Endothelial cell of umbilical vein (primary cell): ENCODE measurements around the gene TRAPPC2. TPM values are rescaled to one million over a fixed set of nuclear protein-coding genes. Genes with fewer than 3 reads are reported as not detected.
A peak's percentile ranks its signal among the peaks of the same experiment; 100 is the strongest.

Experiments used
- BruUV-seq: library from RNA; stranded (reverse); fragments of 400-500 nt; replicated peaks from 2 replicates; lab custom pipeline; 2021; lab: Mats Ljungman, UMichigan
- CTCF ChIA-PET: fragments of 300-600, 350-600 bp; sonication (Branson Sonifier 250); formaldehyde crosslinking; loops from one replicate; lab custom pipeline; 2021; ENCODE audit warnings: antibody characterized with exemption, inconsistent platforms; lab: Charles Lee
- POLR2A ChIA-PET: fragments of 300-600, 350-600 bp; sonication (Branson Sonifier 250); formaldehyde crosslinking; loops from one replicate; lab custom pipeline; 2021; ENCODE audit warnings: antibody characterized with exemption, inconsistent platforms; lab: Charles Lee
- DNase-seq: peaks from one replicate; pipeline ENCODE4 v3.0.0-alpha.2; 2011; ENCODE audit warnings: low read depth, low spot score
- FAIRE-seq: peaks from 2 replicates; lab custom pipeline; 2011; peaks lifted over from hg19 to GRCh38; lab: Jason Lieb, UNC
- H2AFZ ChIP-seq: 2 replicates; pipeline ENCODE4 v1.6.0; 2012; ENCODE audit warnings: low read depth, low read length, control low read depth, inconsistent platforms
- H3K27ac ChIP-seq: 2 replicates; pipeline ENCODE4 v1.5.1; 2011; ENCODE audit warnings: low read depth, mild to moderate bottlenecking, control low read depth, low read length, moderate library complexity; ENCODE audit not compliant: insufficient read depth
- H3K27me3 ChIP-seq, 2 experiments: 2 replicates each; pipeline versions ENCODE4 v1.6.0 to v1.6.1; 2011; ENCODE audit warnings: low read length in 2 of 2, mixed read lengths in 1 of 2; ENCODE audit not compliant: control insufficient read depth in 2 of 2, insufficient read depth in 2 of 2
- H3K36me3 ChIP-seq, 2 experiments: 2 replicates in 1 of 2; 3 replicates in 1 of 2; pipeline ENCODE4 v1.5.1; 2011; ENCODE audit warnings: low read length in 2 of 2, mild to moderate bottlenecking in 1 of 2, moderate library complexity in 1 of 2; ENCODE audit not compliant: control insufficient read depth in 2 of 2, insufficient read depth in 2 of 2; ENCODE audit errors: extremely low read depth in 1 of 2
- H3K4me1 ChIP-seq: 3 replicates; pipeline ENCODE4 v1.5.1; 2011; ENCODE audit warnings: mild to moderate bottlenecking, low read length; ENCODE audit not compliant: control insufficient read depth, insufficient read depth; ENCODE audit errors: extremely low read depth
- H3K4me2 ChIP-seq: 2 replicates; pipeline ENCODE4 v1.6.1; 2011; ENCODE audit warnings: low read length, control low read depth, mixed read lengths; ENCODE audit not compliant: insufficient read depth
- H3K4me3 ChIP-seq, 3 experiments: fragments of 200-600 bp in 1 of 3; sonication (generic), shearing (Covaris generic) in 1 of 3; replicated peaks in 1 of 3; 2 replicates each; pipeline ENCODE4 v1.5.1; 2011 to 2016; ENCODE audit warnings: control low read depth in 3 of 3, low read length in 3 of 3, mild to moderate bottlenecking in 2 of 3, inconsistent platforms in 1 of 3, low read depth in 1 of 3, moderate library complexity in 1 of 3; ENCODE audit not compliant: insufficient read depth in 1 of 3
- H3K79me2 ChIP-seq: 2 replicates; pipeline ENCODE4 v1.6.0; 2012; ENCODE audit warnings: low read length, inconsistent platforms; ENCODE audit not compliant: control insufficient read depth, insufficient read depth
- H3K9ac ChIP-seq: replicated peaks from 2 replicates; pipeline ENCODE3; 2011; ENCODE audit warnings: low read length, control low read depth; ENCODE audit not compliant: insufficient read depth; ENCODE audit errors: extremely low read depth
- H3K9me1 ChIP-seq: replicated peaks from 3 replicates; pipeline ENCODE4 v1.6.0; 2011; ENCODE audit warnings: mild to moderate bottlenecking, low read length; ENCODE audit not compliant: control insufficient read depth, insufficient read depth; ENCODE audit errors: extremely low read depth
- H3K9me3 ChIP-seq: replicated peaks from 2 replicates; pipeline ENCODE4 v1.5.1; 2012; ENCODE audit warnings: low read length, inconsistent platforms; ENCODE audit not compliant: control insufficient read depth, insufficient read depth
- H4K20me1 ChIP-seq: replicated peaks from 2 replicates; pipeline ENCODE3; 2011; ENCODE audit warnings: mild to moderate bottlenecking, low read length; ENCODE audit not compliant: control insufficient read depth, insufficient read depth; ENCODE audit errors: extremely low read depth
- FOS ChIP-seq: IDR thresholded peaks from 2 replicates; pipeline ENCODE4 v1.6.1; 2011; ENCODE audit warnings: mild to moderate bottlenecking, low read length, moderate library complexity, borderline replicate concordance; ENCODE audit not compliant: insufficient read depth
- JUN ChIP-seq: IDR thresholded peaks from 2 replicates; pipeline ENCODE4 v1.6.1; 2011; ENCODE audit warnings: borderline replicate concordance, low read depth; ENCODE audit not compliant: insufficient read length, insufficient read depth
- POLR2A ChIP-seq: IDR thresholded peaks from 2 replicates; pipeline ENCODE4 v1.6.1; 2012; ENCODE audit warnings: low read depth, mild to moderate bottlenecking, control low read depth, low read length
- POLR2AphosphoS5 ChIP-seq: IDR thresholded peaks from 2 replicates; pipeline ENCODE4 v1.6.1; 2012; ENCODE audit warnings: low read depth, mild to moderate bottlenecking, control low read depth, low read length, moderate library complexity; ENCODE audit not compliant: insufficient read depth
- dilution Hi-C: fragments of 300-500 bp; cut with MboI; formaldehyde crosslinking; loops from one replicate; pipeline ENCODE4 v1.15.0; 2019; ENCODE audit warnings: low sequenced_read_pairs; ENCODE audit not compliant: extremely low pct_ligation_motif_present
- intact Hi-C: fragments of 100-400 bp; cut with micrococcal nuclease; formaldehyde crosslinking; loops from one replicate; pipeline ENCODE4 v1.10.0; 2022
- polyA plus RNA-seq, 4 experiments: library from polyadenylated mRNA; depleted of rRNA in 3 of 4; stranded (reverse) in 3 of 4; unstranded in 1 of 4; fragments of >200 nt; gene quantifications; 2 replicates each; pipeline versions ENCODE4 v1.2.1 to v1.2.3, GENCODE V29; 2011 to 2012; ENCODE audit warnings: missing spikeins in 1 of 4
- total RNA-seq: library from RNA; stranded (reverse); gene quantifications from 2 replicates; pipeline ENCODE4 v1.2.3, GENCODE V29; 2021
- TF ChIP-seq, protein P1 (sequence below): IDR thresholded peaks from 2 replicates; pipeline ENCODE4 v1.6.1; 2011; ENCODE audit not compliant: insufficient read depth, insufficient read length
- TF ChIP-seq, protein P2 (sequence below), 2 donors: IDR thresholded peaks; 1 replicate in 1 of 2; 2 replicates in 1 of 2; pipeline ENCODE4 v1.5.1; 2011; ENCODE audit warnings: low read length in 2 of 2, mild to moderate bottlenecking in 2 of 2, moderate library complexity in 2 of 2, control low read depth in 1 of 2, inconsistent platforms in 1 of 2, low read depth in 1 of 2; ENCODE audit not compliant: insufficient read depth in 1 of 2; ENCODE audit errors: extremely low read depth in 1 of 2

TRAPPC2 gene
- total and polyA plus RNA-seq, 2 donors (not counting 3 experiments of a cell fraction or from before 2014, with no cell fraction given) = 6.6 to 13.0 TPM

- intact Hi-C loops = no loop called here
- Histone ChIP-seq H3K79me2 (peaks cover 2% of the 10 kb centered on the region), H3K27ac (no peak overlapping the region), H3K9me3 (no peaks in the 10 kb centered on the region), H3K9ac (no peak overlapping the region), H4K20me1 (no peaks in the 10 kb centered on the region), H3K9me1 (no peaks in the 10 kb centered on the region), H3K4me3 (no peak overlapping the region), H3K4me2 (no peak overlapping the region), H2AFZ (no peak overlapping the region), H3K27me3 (no peaks in the 10 kb centered on the region), H3K4me1 (no peaks in the 10 kb centered on the region), H3K36me3 (peaks cover 0 to 4% of the 10 kb centered on the region in 2 experiments)
- CTCF ChIA-PET = interaction anchor here (0.6 kb wide), 1 partner anchor 523 kb away, joined by 3 read pairs; no protein-coding TSS in a partner anchor
- TF ChIP-seq POLR2AphosphoS5 = no peak
- TF ChIP-seq POLR2A = no peak
- TF ChIP-seq, protein P1, sequence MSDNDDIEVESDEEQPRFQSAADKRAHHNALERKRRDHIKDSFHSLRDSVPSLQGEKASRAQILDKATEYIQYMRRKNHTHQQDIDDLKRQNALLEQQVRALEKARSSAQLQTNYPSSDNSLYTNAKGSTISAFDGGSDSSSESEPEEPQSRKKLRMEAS = no peak
- no peak for TF ChIP-seq JUN
- TF ChIP-seq FOS = no peak
- POLR2A ChIA-PET = no interaction called here
- peak; percentile 8 for FAIRE-seq
- no peak for DNase-seq
- BruUV-seq = no TSS peak
- dilution Hi-C loops = no loop called here
Observed at GRCh38 chrX:13721371-13721770, 13.0 kb downstream of the TRAPPC2 start.

- Histone ChIP-seq H3K9ac (no peak overlapping the region), H3K9me3 (no peaks in the 10 kb centered on the region), H3K36me3 (peaks cover 0 to 4% of the 10 kb centered on the region in 2 experiments), H3K4me2 (no peak overlapping the region), H3K4me3 (no peak overlapping the region), H3K27me3 (no peaks in the 10 kb centered on the region), H3K27ac (no peak overlapping the region), H3K4me1 (no peaks in the 10 kb centered on the region), H3K9me1 (no peaks in the 10 kb centered on the region), H4K20me1 (no peaks in the 10 kb centered on the region), H2AFZ (no peak overlapping the region), H3K79me2 (peaks cover 2% of the 10 kb centered on the region)
- DNase-seq (no peak), FAIRE-seq (no peak)
- no TSS peak for BruUV-seq
- intact Hi-C loops = no loop called here
- TF ChIP-seq, protein P2, sequence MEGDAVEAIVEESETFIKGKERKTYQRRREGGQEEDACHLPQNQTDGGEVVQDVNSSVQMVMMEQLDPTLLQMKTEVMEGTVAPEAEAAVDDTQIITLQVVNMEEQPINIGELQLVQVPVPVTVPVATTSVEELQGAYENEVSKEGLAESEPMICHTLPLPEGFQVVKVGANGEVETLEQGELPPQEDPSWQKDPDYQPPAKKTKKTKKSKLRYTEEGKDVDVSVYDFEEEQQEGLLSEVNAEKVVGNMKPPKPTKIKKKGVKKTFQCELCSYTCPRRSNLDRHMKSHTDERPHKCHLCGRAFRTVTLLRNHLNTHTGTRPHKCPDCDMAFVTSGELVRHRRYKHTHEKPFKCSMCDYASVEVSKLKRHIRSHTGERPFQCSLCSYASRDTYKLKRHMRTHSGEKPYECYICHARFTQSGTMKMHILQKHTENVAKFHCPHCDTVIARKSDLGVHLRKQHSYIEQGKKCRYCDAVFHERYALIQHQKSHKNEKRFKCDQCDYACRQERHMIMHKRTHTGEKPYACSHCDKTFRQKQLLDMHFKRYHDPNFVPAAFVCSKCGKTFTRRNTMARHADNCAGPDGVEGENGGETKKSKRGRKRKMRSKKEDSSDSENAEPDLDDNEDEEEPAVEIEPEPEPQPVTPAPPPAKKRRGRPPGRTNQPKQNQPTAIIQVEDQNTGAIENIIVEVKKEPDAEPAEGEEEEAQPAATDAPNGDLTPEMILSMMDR (IDR thresholded peaks at IDR 0.05; ENCODE audit: extremely low read depth in 1 of 2, insufficient read depth in 1 of 2, low read depth in 1 of 2, low read length in 2 of 2) = no peak
- TF ChIP-seq JUN = no peak
- ChIA-PET POLR2A (no interaction called here), CTCF (no interaction called here)
- dilution Hi-C loops = no loop called here
Observed at GRCh38 chrX:13719192-13719856, 15.1 kb downstream of the TRAPPC2 start.
